PFSK-1 (cell line): ENCODE measurements around the gene EMC8.

ENCODE experiments used
- POLR2AphosphoS5 ChIP-seq: IDR thresholded peaks from 2 replicates; pipeline ENCODE4 v1.6.1; 2012; ENCODE audit warnings: low read depth, mild to moderate bottlenecking, control low read depth, low read length, moderate library complexity
- TAF1 ChIP-seq: IDR thresholded peaks from 2 replicates; pipeline ENCODE4 v1.6.1; 2012; ENCODE audit warnings: low read length, control low read depth, borderline replicate concordance; ENCODE audit not compliant: insufficient read depth
- TF ChIP-seq, protein P1 (sequence below), 2 experiments: IDR thresholded peaks; 2 replicates each; pipeline versions ENCODE4 v1.6.1 to v1.8.0; 2011 to 2012; ENCODE audit warnings: low read depth in 2 of 2, low read length in 2 of 2, control low read depth in 1 of 2, inconsistent platforms in 1 of 2, mild to moderate bottlenecking in 1 of 2, moderate library complexity in 1 of 2; ENCODE audit not compliant: insufficient read depth in 1 of 2

GRCh38 chr16:85840801-85841200 lies 41.5 kb upstream of the EMC8 start:
- TF ChIP-seq POLR2AphosphoS5 (no peak), TAF1 (no peak)
- TF ChIP-seq, protein P1, sequence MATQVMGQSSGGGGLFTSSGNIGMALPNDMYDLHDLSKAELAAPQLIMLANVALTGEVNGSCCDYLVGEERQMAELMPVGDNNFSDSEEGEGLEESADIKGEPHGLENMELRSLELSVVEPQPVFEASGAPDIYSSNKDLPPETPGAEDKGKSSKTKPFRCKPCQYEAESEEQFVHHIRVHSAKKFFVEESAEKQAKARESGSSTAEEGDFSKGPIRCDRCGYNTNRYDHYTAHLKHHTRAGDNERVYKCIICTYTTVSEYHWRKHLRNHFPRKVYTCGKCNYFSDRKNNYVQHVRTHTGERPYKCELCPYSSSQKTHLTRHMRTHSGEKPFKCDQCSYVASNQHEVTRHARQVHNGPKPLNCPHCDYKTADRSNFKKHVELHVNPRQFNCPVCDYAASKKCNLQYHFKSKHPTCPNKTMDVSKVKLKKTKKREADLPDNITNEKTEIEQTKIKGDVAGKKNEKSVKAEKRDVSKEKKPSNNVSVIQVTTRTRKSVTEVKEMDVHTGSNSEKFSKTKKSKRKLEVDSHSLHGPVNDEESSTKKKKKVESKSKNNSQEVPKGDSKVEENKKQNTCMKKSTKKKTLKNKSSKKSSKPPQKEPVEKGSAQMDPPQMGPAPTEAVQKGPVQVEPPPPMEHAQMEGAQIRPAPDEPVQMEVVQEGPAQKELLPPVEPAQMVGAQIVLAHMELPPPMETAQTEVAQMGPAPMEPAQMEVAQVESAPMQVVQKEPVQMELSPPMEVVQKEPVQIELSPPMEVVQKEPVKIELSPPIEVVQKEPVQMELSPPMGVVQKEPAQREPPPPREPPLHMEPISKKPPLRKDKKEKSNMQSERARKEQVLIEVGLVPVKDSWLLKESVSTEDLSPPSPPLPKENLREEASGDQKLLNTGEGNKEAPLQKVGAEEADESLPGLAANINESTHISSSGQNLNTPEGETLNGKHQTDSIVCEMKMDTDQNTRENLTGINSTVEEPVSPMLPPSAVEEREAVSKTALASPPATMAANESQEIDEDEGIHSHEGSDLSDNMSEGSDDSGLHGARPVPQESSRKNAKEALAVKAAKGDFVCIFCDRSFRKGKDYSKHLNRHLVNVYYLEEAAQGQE (IDR thresholded peaks at IDR 0.05; ENCODE audit: insufficient read depth in 1 of 2, low read depth in 2 of 2, low read length in 2 of 2): no peak
